ENCODE data around the gene LBH. TPM values are rescaled to one million over a fixed set of nuclear protein-coding genes. Genes with fewer than 3 reads are reported as not detected.

Gene LBH
- total and polyA plus RNA-seq, 2 of the 13 experiments (the other 11 are each of a cell fraction or from before 2014, with no cell fraction given): 0.09 to 0.25 TPM

- Histone ChIP-seq H3K9me3 (ENCODE audit: low read length) (no peaks in the 10 kb centered on the region), H3K4me3 (replicated peaks in 1 of 3; ENCODE audit: insufficient read depth in 1 of 3, low read depth in 2 of 3, low read length in 3 of 3) (no peak overlapping the region), H3K9ac (ENCODE audit: insufficient read depth, low read depth, low read length) (no peak overlapping the region), H3K36me3 (replicated peaks in 1 of 2; ENCODE audit: control insufficient read depth in 1 of 2, insufficient read depth in 2 of 2, low read length in 2 of 2) (no peaks in the 10 kb centered on the region), H3K27ac (ENCODE audit: extremely low read length, insufficient read depth, low read length) (no peak overlapping the region), H2AFZ (ENCODE audit: low read length) (no peak overlapping the region), H3K4me1 (ENCODE audit: insufficient read depth, low read length) (no peaks in the 10 kb centered on the region), H3K79me2 (ENCODE audit: insufficient read depth, low read length) (no peaks in the 10 kb centered on the region), H3K27me3 (ENCODE audit: control insufficient read depth in 1 of 2, insufficient read depth in 2 of 2, low read length in 2 of 2) (peaks cover 0 to 15% of the 10 kb centered on the region in 2 experiments; a peak in 3 of 5 replicates), H3K4me2 (ENCODE audit: low read depth, low read length) (no peak overlapping the region), H4K20me1 (ENCODE audit: insufficient read depth, low read length) (no peaks in the 10 kb centered on the region)
- peak; percentile 12 for FAIRE-seq
- no peak for ATAC-seq
- in situ Hi-C loops (cut with HindIII; ENCODE audit: extremely low pct_ligation_motif_present, low pct_unique_long_range_greater_than_20kb): loop anchor here (25.0 kb wide), 2 partner anchors 960 to 1135 kb away; no protein-coding TSS in a partner anchor
- CTCF ChIA-PET (ENCODE audit: low intra/inter-chr PET ratio, low total read pairs): no interaction called here
- TF ChIP-seq MEF2D (CRISPR knock-in tag; IDR thresholded peaks at IDR 0.05): no peak
- no peak for TF ChIP-seq ARID4A (CRISPR knock-in tag; IDR thresholded peaks at IDR 0.05; ENCODE audit: borderline replicate concordance)
- TF ChIP-seq HCFC1 (IDR thresholded peaks at IDR 0.05; ENCODE audit: low read depth, low read length): no peak
- TF ChIP-seq ZFX (CRISPR knock-in tag; IDR thresholded peaks at IDR 0.05; ENCODE audit: low read depth): no peak
- no peak for DNase-seq (ENCODE audit: low spot score)
- WGBS (ENCODE audit: low lambda C conversion rate): 4% methylated on average over 1 of the region's 1 CpG
- intact Hi-C loops (cut with micrococcal nuclease; ENCODE audit: unreplicated experiment): no loop called here
- no TSS peak for BruUV-seq (replicated peaks)
- POLR2A ChIA-PET: no interaction called here
Measured at GRCh38 chr2:30201990-30202389, 29.3 kb upstream of the LBH start.

GRCh38 chr2:30203156-30203555 is 28.2 kb upstream of the LBH start:
- Histone ChIP-seq H3K27me3 (ENCODE audit: control insufficient read depth in 1 of 2, insufficient read depth in 2 of 2, low read length in 2 of 2) (peaks cover 0 to 15% of the 10 kb centered on the region in 2 experiments; a peak in 3 of 5 replicates), H3K4me2 (ENCODE audit: low read depth, low read length) (no peak overlapping the region), H3K36me3 (replicated peaks in 1 of 2; ENCODE audit: control insufficient read depth in 1 of 2, insufficient read depth in 2 of 2, low read length in 2 of 2) (no peaks in the 10 kb centered on the region), H4K20me1 (ENCODE audit: insufficient read depth, low read length) (no peaks in the 10 kb centered on the region), H3K4me1 (ENCODE audit: insufficient read depth, low read length) (no peaks in the 10 kb centered on the region), H3K79me2 (ENCODE audit: insufficient read depth, low read length) (no peaks in the 10 kb centered on the region), H3K27ac (ENCODE audit: extremely low read length, insufficient read depth, low read length) (no peak overlapping the region), H3K9ac (ENCODE audit: insufficient read depth, low read depth, low read length) (no peak overlapping the region), H3K9me3 (ENCODE audit: low read length) (no peaks in the 10 kb centered on the region), H3K4me3 (replicated peaks in 1 of 3; ENCODE audit: insufficient read depth in 1 of 3, low read depth in 2 of 3, low read length in 3 of 3) (no peak overlapping the region), H2AFZ (ENCODE audit: low read length) (no peak overlapping the region)
- DNase-seq (ENCODE audit: low spot score) (no peak), FAIRE-seq (no peak), ATAC-seq (no peak)
- POLR2A ChIA-PET: no interaction called here
- no TSS peak for BruUV-seq (replicated peaks)
- 12% methylated on average over 7 of the region's 7 CpGs for WGBS (ENCODE audit: low lambda C conversion rate)
- CTCF ChIA-PET (ENCODE audit: low intra/inter-chr PET ratio, low total read pairs): no interaction called here
- intact Hi-C loops (cut with micrococcal nuclease; ENCODE audit: unreplicated experiment) (no loop called here), in situ Hi-C loops (cut with HindIII; ENCODE audit: extremely low pct_ligation_motif_present, low pct_unique_long_range_greater_than_20kb) (loop anchor here (25.0 kb wide), 2 partner anchors 959 to 1134 kb away; no protein-coding TSS in a partner anchor)
- TF ChIP-seq ZNF235 (CRISPR knock-in tag; IDR thresholded peaks at IDR 0.05; ENCODE audit: borderline replicate concordance) (no peak), ZC3H4 (CRISPR knock-in tag; IDR thresholded peaks at IDR 0.05; ENCODE audit: borderline replicate concordance) (no peak), U2AF1 (optimal IDR thresholded peaks at IDR 0.05; ENCODE audit: low read depth, low read length) (no peak), ZNF615 (CRISPR knock-in tag; IDR thresholded peaks at IDR 0.05; ENCODE audit: borderline replicate concordance) (no peak), ZFP36L1 (CRISPR knock-in tag; IDR thresholded peaks at IDR 0.05) (no peak), ZXDC (CRISPR knock-in tag; IDR thresholded peaks at IDR 0.05) (no peak), ZNF775 (CRISPR knock-in tag; IDR thresholded peaks at IDR 0.05; ENCODE audit: borderline replicate concordance) (no peak), NCOA5 (CRISPR knock-in tag; IDR thresholded peaks at IDR 0.05) (no peak)
